H9 (cell line): ENCODE results near the gene PP2D1. TPM values are rescaled to one million over a fixed set of nuclear protein-coding genes. Genes with fewer than 3 reads are reported as not detected.

Experiments
- DNase-seq: peaks from one replicate; pipeline ENCODE4 v3.0.0-alpha.2; 2017
- H2AFZ ChIP-seq: one replicate; pipeline ENCODE4 v1.6.1; 2013; ENCODE audit warnings: mild to moderate bottlenecking, low read length, control low read depth, moderate library complexity
- H2AK5ac ChIP-seq: 2 replicates; pipeline ENCODE4 v1.6.1; 2013; ENCODE audit warnings: low read length, control low read depth, mixed read lengths; ENCODE audit not compliant: insufficient read length
- H2BK120ac ChIP-seq: one replicate; pipeline ENCODE4 v1.6.1; 2013; ENCODE audit warnings: low read depth, mild to moderate bottlenecking, low read length, control low read depth, inconsistent platforms; ENCODE audit not compliant: poor library complexity, severe bottlenecking
- H2BK12ac ChIP-seq: 2 replicates; pipeline ENCODE4 v1.6.1; 2013; ENCODE audit warnings: low read length, control low read depth, mixed read lengths, low read depth; ENCODE audit not compliant: insufficient read length
- H2BK15ac ChIP-seq: 2 replicates; pipeline ENCODE4 v1.6.1; 2013; ENCODE audit warnings: low read depth, low read length, control low read depth
- H2BK20ac ChIP-seq: one replicate; pipeline ENCODE4 v1.6.1; 2013; ENCODE audit warnings: low read depth, mild to moderate bottlenecking, low read length, control low read depth, inconsistent platforms; ENCODE audit not compliant: poor library complexity, severe bottlenecking
- H2BK5ac ChIP-seq: 2 replicates; pipeline ENCODE4 v1.6.1; 2013; ENCODE audit warnings: low read length, control low read depth, mixed read lengths; ENCODE audit not compliant: insufficient read length
- H3K14ac ChIP-seq: 2 replicates; pipeline ENCODE4 v1.6.1; 2013; ENCODE audit warnings: low read length, control low read depth; ENCODE audit not compliant: insufficient read depth
- H3K18ac ChIP-seq: 2 replicates; pipeline ENCODE4 v1.6.1; 2013; ENCODE audit warnings: low read depth, mild to moderate bottlenecking, mixed read lengths, low read length, control low read depth; ENCODE audit not compliant: insufficient read length
- H3K23ac ChIP-seq: 2 replicates; pipeline ENCODE4 v1.6.1; 2013; ENCODE audit warnings: low read length, control low read depth, mixed read lengths, low read depth; ENCODE audit not compliant: insufficient read length
- H3K23me2 ChIP-seq: 2 replicates; pipeline ENCODE4 v1.6.1; 2013; ENCODE audit warnings: low read depth, mild to moderate bottlenecking, mixed read lengths, low read length, control low read depth; ENCODE audit not compliant: insufficient read length, poor library complexity, severe bottlenecking
- H3K27ac ChIP-seq: 2 replicates; pipeline ENCODE4 v1.5.1; 2013; ENCODE audit warnings: low read length, control low read depth, mixed read lengths, low read depth; ENCODE audit not compliant: insufficient read length
- H3K27me3 ChIP-seq: 2 replicates; pipeline ENCODE4 v1.6.1; 2013; ENCODE audit warnings: low read length, control low read depth, inconsistent platforms; ENCODE audit not compliant: insufficient read depth
- H3K4ac ChIP-seq: 2 replicates; pipeline ENCODE4 v1.6.1; 2013; ENCODE audit warnings: low read depth, mild to moderate bottlenecking, control low read depth, inconsistent platforms, low read length, moderate library complexity
- H3K4me1 ChIP-seq: 2 replicates; pipeline ENCODE4 v1.6.1; 2013; ENCODE audit warnings: low read length, control low read depth, inconsistent platforms; ENCODE audit not compliant: insufficient read depth
- H3K4me2 ChIP-seq: 2 replicates; pipeline ENCODE4 v1.6.1; 2013; ENCODE audit warnings: low read length, control low read depth, mixed read lengths; ENCODE audit not compliant: insufficient read length, insufficient read depth
- H3K56ac ChIP-seq: 2 replicates; pipeline ENCODE4 v1.6.1; 2013; ENCODE audit warnings: low read depth, mild to moderate bottlenecking, mixed read lengths, low read length, control low read depth; ENCODE audit not compliant: insufficient read length
- H3K79me1 ChIP-seq: 2 replicates; pipeline ENCODE4 v1.6.1; 2013; ENCODE audit warnings: low read depth, mild to moderate bottlenecking, moderate library complexity, low read length, control low read depth, inconsistent platforms; ENCODE audit not compliant: insufficient read depth, poor library complexity, severe bottlenecking
- H3K79me2 ChIP-seq: 2 replicates; pipeline ENCODE4 v1.6.1; 2013; ENCODE audit warnings: low read length, control low read depth, inconsistent platforms; ENCODE audit not compliant: insufficient read depth
- H3K9ac ChIP-seq: 2 replicates; pipeline ENCODE4 v1.6.1; 2013; ENCODE audit warnings: low read length, control low read depth, mixed read lengths; ENCODE audit not compliant: insufficient read length; ENCODE audit errors: extremely low read depth
- H3K9me3 ChIP-seq: one replicate; pipeline ENCODE4 v1.6.1; 2013; ENCODE audit warnings: low read depth, low read length, inconsistent platforms; ENCODE audit not compliant: control insufficient read depth
- H3T11ph ChIP-seq: one replicate; pipeline ENCODE4 v1.6.1; 2013; ENCODE audit warnings: mild to moderate bottlenecking, low read length, control low read depth, inconsistent platforms
- H4K20me1 ChIP-seq: one replicate; pipeline ENCODE4 v1.6.1; 2013; ENCODE audit not compliant: control insufficient read depth, insufficient read length, insufficient read depth
- H4K5ac ChIP-seq: 2 replicates; pipeline ENCODE4 v1.6.1; 2013; ENCODE audit warnings: low read depth, mild to moderate bottlenecking, mixed read lengths, low read length, control low read depth; ENCODE audit not compliant: insufficient read length
- H4K8ac ChIP-seq: replicated peaks from 2 replicates; pipeline ENCODE4 v1.6.1; 2013; ENCODE audit warnings: low read length, control low read depth, mixed read lengths, low read depth; ENCODE audit not compliant: insufficient read length
- H4K91ac ChIP-seq: 2 replicates; pipeline ENCODE4 v1.6.1; 2013; ENCODE audit warnings: low read depth, mild to moderate bottlenecking, moderate library complexity, mixed read lengths, low read length, control low read depth; ENCODE audit not compliant: insufficient read length
- H3K27ac Mint-ChIP-seq, 3 experiments: 2 replicates in 2 of 3; 3 replicates in 1 of 3; pipeline ENCODE4 v1.8.0; 2020 to 2021; ENCODE audit warnings: mixed read lengths in 3 of 3, mild to moderate bottlenecking in 1 of 3, moderate library complexity in 1 of 3
- H3K27me3 Mint-ChIP-seq: 2 replicates; pipeline ENCODE4 v1.8.0; 2021; ENCODE audit warnings: low read depth, mild to moderate bottlenecking, moderate library complexity, mixed read lengths
- H3K36me3 Mint-ChIP-seq, 3 experiments: 2 replicates in 2 of 3; 3 replicates in 1 of 3; pipeline ENCODE4 v1.8.0; 2020 to 2021; ENCODE audit warnings: low read depth in 3 of 3, mixed read lengths in 3 of 3; ENCODE audit not compliant: insufficient read depth in 1 of 3
- H3K4me1 Mint-ChIP-seq, 2 experiments: 2 replicates each; pipeline ENCODE4 v1.8.0; 2020; ENCODE audit warnings: mixed read lengths in 2 of 2
- H3K4me3 Mint-ChIP-seq, 2 experiments: 2 replicates in 1 of 2; 3 replicates in 1 of 2; pipeline ENCODE4 v1.8.0; 2020 to 2021; ENCODE audit warnings: mild to moderate bottlenecking in 2 of 2, mixed read lengths in 2 of 2, moderate library complexity in 1 of 2
- H3K9me3 Mint-ChIP-seq, 2 experiments: 2 replicates in 1 of 2; 3 replicates in 1 of 2; pipeline ENCODE4 v1.8.0; 2020; ENCODE audit warnings: mild to moderate bottlenecking in 2 of 2, mixed read lengths in 2 of 2, moderate library complexity in 1 of 2
- WGBS: extraction: QIAGEN DNeasy Blood & Tissue Kit; methylation state at CpG from one replicate; pipeline ENCODE4 v1.1.7; 2013; ENCODE audit warnings: missing lambda C conversion rate, low lambda C conversion rate, mixed read lengths; ENCODE audit not compliant: insufficient read length; ENCODE audit errors: extremely low coverage; 5-methylcytosine and 5-hydroxymethylcytosine counted together
- total RNA-seq: library from RNA; stranded (reverse); gene quantifications from 2 replicates; pipeline ENCODE4 v1.2.1, GENCODE V29; 2021
- TF ChIP-seq, protein P1 (sequence below): fragments of 200-600 bp; sonication (generic); conservative IDR thresholded peaks from 3 replicates; pipeline ENCODE4 v1.8.0; 2021; ENCODE audit warnings: antibody characterized with exemption, mild to moderate bottlenecking

The PP2D1 gene
- total RNA-seq, 1 experiment from 2014 or later: not detected

DNA sequence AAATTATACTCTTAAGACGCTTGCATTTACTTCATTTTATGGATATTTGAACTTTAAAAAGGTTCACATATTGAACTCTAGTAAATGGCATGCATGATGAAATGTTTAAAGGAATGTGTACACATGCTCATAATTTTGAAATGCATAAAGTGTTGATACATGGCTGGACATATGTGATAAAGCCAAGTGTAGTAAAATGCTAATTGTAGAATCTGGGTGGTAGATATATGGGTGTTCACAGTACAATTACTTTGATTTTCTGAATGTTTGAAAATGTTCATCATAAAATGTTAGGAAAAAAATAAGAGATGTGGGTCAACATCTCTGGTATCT lies 73.8 kb downstream of the PP2D1 start:
- H3K27ac Mint-ChIP-seq: no peak overlapping the region
- H3K14ac ChIP-seq: no peak overlapping the region
- H3K9ac ChIP-seq: no peak overlapping the region
- no peak overlapping the region for H2BK15ac ChIP-seq
- no peaks in the 10 kb centered on the region for H4K20me1 ChIP-seq
- no peak overlapping the region for H3K4me2 ChIP-seq
- no peak overlapping the region for H3K4me3 Mint-ChIP-seq
- WGBS: no CpG with 5 or more reads among the region's 1 CpG
- no peak overlapping the region for H4K91ac ChIP-seq
- H3K4me1 ChIP-seq: no peaks in the 10 kb centered on the region; the same call in 1 of the 2 replicates
- H3K4ac ChIP-seq: no peak overlapping the region
- no peak overlapping the region for H3T11ph ChIP-seq
- no peak overlapping the region for H2BK12ac ChIP-seq
- H3K4me1 Mint-ChIP-seq: peaks cover 9 to 10% of the 10 kb centered on the region in 2 experiments
- no peak overlapping the region for H3K56ac ChIP-seq
- no peak overlapping the region for H3K27ac ChIP-seq
- no peak overlapping the region for H2BK120ac ChIP-seq
- no peak for DNase-seq
- TF ChIP-seq, protein P1, sequence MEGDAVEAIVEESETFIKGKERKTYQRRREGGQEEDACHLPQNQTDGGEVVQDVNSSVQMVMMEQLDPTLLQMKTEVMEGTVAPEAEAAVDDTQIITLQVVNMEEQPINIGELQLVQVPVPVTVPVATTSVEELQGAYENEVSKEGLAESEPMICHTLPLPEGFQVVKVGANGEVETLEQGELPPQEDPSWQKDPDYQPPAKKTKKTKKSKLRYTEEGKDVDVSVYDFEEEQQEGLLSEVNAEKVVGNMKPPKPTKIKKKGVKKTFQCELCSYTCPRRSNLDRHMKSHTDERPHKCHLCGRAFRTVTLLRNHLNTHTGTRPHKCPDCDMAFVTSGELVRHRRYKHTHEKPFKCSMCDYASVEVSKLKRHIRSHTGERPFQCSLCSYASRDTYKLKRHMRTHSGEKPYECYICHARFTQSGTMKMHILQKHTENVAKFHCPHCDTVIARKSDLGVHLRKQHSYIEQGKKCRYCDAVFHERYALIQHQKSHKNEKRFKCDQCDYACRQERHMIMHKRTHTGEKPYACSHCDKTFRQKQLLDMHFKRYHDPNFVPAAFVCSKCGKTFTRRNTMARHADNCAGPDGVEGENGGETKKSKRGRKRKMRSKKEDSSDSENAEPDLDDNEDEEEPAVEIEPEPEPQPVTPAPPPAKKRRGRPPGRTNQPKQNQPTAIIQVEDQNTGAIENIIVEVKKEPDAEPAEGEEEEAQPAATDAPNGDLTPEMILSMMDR: no peak
- peaks cover 0 to 10% (median 0%) of the 10 kb centered on the region in 3 experiments; a peak in 4 of 7 replicates for H3K36me3 Mint-ChIP-seq
- H3K23ac ChIP-seq: no peak overlapping the region
- no peaks in the 10 kb centered on the region for H3K79me1 ChIP-seq
- no peak overlapping the region for H2BK5ac ChIP-seq
- H3K27me3 ChIP-seq: no peaks in the 10 kb centered on the region
- no peaks in the 10 kb centered on the region for H3K9me3 ChIP-seq
- no peak overlapping the region for H4K8ac ChIP-seq
- no peaks in the 10 kb centered on the region for H3K79me2 ChIP-seq
- H2BK20ac ChIP-seq: no peak overlapping the region
- H2AK5ac ChIP-seq: no peak overlapping the region
- H3K23me2 ChIP-seq: no peaks in the 10 kb centered on the region
- peaks cover 5 to 14% of the 10 kb centered on the region in 2 experiments; a peak in 4 of 5 replicates for H3K9me3 Mint-ChIP-seq
- peaks cover 3% of the 10 kb centered on the region; the same call in 1 of the 2 replicates for H3K27me3 Mint-ChIP-seq
- no peak overlapping the region for H3K18ac ChIP-seq
- H4K5ac ChIP-seq: no peak overlapping the region
- no peak overlapping the region for H2AFZ ChIP-seq
